Measurements from ENCODE around the gene UPF3A. TPM values are rescaled to one million over a fixed set of nuclear protein-coding genes. Genes with fewer than 3 reads are reported as not detected.
"Not testable (repeated sequence)": the region's sequence is repeated elsewhere in the genome, so short reads cannot be mapped to it uniquely, and the experiment has no call there.

The UPF3A gene
- total and polyA plus RNA-seq, 8 donors, result 32.3 to 193 (median 154) TPM

DNA sequence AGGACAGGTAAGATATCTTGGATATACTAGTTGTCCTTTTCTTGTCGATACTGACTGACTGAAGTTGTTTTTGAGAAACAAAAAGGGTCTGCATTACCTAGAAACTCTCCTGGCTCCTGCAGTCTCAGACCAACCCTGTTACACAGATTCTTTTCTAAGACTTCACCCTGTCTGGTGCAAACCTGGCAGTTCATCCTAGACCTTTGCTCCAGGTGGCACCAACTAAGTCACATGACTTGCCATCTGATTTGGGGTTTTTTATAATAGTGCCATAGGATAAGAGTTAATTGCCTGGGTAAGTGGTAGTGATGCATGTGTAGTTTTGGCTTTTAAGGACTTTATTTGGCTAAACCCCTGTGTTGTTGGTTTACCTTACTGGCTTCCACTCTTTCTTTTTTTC lies 47.2 kb downstream of the UPF3A start:
- H3K27me3 ChIP-seq, result no peaks in the 10 kb centered on the region
- TF ChIP-seq, protein P1, sequence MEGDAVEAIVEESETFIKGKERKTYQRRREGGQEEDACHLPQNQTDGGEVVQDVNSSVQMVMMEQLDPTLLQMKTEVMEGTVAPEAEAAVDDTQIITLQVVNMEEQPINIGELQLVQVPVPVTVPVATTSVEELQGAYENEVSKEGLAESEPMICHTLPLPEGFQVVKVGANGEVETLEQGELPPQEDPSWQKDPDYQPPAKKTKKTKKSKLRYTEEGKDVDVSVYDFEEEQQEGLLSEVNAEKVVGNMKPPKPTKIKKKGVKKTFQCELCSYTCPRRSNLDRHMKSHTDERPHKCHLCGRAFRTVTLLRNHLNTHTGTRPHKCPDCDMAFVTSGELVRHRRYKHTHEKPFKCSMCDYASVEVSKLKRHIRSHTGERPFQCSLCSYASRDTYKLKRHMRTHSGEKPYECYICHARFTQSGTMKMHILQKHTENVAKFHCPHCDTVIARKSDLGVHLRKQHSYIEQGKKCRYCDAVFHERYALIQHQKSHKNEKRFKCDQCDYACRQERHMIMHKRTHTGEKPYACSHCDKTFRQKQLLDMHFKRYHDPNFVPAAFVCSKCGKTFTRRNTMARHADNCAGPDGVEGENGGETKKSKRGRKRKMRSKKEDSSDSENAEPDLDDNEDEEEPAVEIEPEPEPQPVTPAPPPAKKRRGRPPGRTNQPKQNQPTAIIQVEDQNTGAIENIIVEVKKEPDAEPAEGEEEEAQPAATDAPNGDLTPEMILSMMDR (IDR thresholded peaks at IDR 0.05), result no peak
- peaks cover 0 to 42% of the 10 kb centered on the region in 2 donors for H3K36me3 ChIP-seq
- no peak for DNase-seq
- H3K27ac ChIP-seq, result no peak overlapping the region
- no peak overlapping the region for H3K4me3 ChIP-seq
- intact Hi-C loops (cut with DNase I), result no loop called here
- no peaks in the 10 kb centered on the region for H3K9me3 ChIP-seq
- peaks cover 9 to 13% of the 10 kb centered on the region in 2 donors for H3K4me1 ChIP-seq
- ATAC-seq, result no peak

DNA sequence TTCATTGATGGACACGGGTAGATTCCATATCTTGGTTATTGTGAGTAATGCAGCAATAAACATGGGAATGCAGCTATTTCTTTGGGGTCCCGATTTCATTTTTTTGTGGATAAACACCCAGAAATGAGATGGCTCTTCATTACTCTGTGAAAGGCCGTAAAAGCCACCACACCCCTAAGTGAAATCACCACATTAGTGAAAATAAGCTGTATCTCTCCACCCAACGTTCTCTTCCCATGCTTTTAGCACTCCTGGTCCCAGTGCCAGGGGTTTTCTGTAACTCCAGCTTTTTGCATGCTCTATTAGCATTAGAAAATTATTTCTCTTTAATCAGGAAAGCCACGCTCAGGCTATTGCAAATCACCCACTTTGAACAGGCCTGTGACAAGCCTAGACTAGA lies 48.7 kb downstream of the UPF3A start:
- Histone ChIP-seq H3K9me3 (no peaks in the 10 kb centered on the region), H3K27ac (no peak overlapping the region), H3K36me3 (peaks cover 0 to 27% of the 10 kb centered on the region in 2 donors), H3K4me3 (no peak overlapping the region), H3K27me3 (no peaks in the 10 kb centered on the region), H3K4me1 (peaks cover 9 to 11% of the 10 kb centered on the region in 2 donors)
- DNase-seq (no peak), ATAC-seq (no peak)
- intact Hi-C loops (cut with DNase I), result no loop called here
- TF ChIP-seq, protein P1 (IDR thresholded peaks at IDR 0.05), result no peak

DNA sequence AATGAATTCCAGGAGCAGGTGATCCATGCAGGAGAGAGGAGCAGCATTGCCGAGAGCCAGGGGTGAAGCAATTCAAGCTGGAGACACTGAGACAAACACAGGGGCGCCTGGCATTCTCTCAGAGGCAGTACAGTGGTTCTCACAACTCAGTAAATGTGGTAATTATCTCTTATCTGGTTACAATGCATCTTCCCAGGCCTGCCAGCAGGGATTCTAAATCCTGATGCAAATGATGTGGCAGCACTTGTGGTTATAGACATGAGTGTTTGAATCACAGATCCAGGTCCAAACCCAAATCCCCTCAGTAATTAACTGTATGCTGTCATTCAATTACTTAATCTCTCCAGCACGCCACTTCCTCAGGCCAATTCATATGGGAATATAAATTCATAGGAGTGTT lies 52.5 kb downstream of the UPF3A start:
- H3K4me1 ChIP-seq; H3K27me3 ChIP-seq; H3K27ac ChIP-seq; ATAC-seq; intact Hi-C loops (cut with DNase I); DNase-seq; H3K4me3 ChIP-seq; H3K9me3 ChIP-seq; H3K36me3 ChIP-seq: not testable (repeated sequence)

DNA sequence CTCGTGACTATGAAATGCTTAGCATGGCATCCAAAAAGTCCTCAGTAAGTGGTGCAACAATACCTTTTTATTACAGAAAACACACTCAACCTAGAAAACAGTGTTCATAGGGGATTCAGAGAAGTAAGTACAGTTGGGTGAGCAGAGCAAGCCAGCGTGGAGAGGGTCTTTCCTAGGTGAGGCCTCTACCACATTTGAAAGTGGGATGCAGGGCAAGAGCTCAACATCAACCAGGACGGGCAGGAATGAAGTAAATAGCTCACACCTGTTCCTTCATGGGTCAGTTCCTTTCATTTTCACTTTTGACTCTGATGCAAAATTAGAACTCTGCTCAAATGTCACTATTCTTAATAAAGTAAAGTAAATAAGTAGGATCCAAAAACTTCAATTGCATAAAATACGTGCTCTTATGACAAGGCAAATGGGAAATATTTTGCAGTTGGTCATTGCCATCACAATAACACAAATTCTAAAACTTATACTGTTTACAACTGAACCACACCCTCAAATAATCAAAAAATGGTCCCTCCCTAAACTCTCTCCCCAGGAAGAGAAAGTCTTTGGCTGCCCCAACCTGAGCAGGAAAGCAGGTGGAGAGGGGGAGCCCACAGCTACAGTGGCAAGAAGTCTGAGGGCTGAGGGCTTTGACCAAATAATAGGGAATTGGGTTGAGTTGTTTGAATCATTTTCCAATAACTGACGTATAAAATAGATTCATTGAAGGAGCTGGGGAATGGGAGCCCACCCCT lies 53.1 kb downstream of the UPF3A start:
- DNase-seq, result no peak
- TF ChIP-seq, protein P1 (IDR thresholded peaks at IDR 0.05), result no peak
- H3K4me3 ChIP-seq, result no peak overlapping the region
- no peak overlapping the region for H3K27ac ChIP-seq
- H3K4me1 ChIP-seq, result no peaks in the 10 kb centered on the region
- H3K9me3 ChIP-seq, result no peaks in the 10 kb centered on the region
- no peak for ATAC-seq
- peaks cover 0 to 2% of the 10 kb centered on the region in 2 donors for H3K36me3 ChIP-seq
- no peaks in the 10 kb centered on the region for H3K27me3 ChIP-seq
- intact Hi-C loops (cut with DNase I), result no loop called here

DNA sequence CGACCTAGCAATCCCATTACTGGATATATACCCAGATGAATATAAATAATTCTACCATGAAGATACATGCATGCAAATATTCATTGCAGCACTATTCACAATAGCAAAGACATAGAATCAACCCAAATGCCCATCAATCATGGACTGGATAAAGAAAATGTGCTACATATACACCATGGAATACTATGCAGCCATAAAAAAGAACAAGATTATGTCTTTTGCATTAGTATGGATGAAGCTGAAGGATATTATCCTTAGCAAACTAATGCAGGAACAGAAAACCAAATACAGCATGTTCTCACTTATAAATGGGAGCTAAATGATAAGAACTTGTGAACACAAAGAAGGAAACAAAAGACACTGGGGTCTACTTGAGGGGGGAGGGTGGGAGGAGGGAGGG lies 55.1 kb downstream of the UPF3A start:
- H3K36me3 ChIP-seq; DNase-seq; H3K4me1 ChIP-seq; H3K27me3 ChIP-seq; intact Hi-C loops (cut with DNase I); H3K27ac ChIP-seq; ATAC-seq; H3K9me3 ChIP-seq; H3K4me3 ChIP-seq: not testable (repeated sequence)

DNA sequence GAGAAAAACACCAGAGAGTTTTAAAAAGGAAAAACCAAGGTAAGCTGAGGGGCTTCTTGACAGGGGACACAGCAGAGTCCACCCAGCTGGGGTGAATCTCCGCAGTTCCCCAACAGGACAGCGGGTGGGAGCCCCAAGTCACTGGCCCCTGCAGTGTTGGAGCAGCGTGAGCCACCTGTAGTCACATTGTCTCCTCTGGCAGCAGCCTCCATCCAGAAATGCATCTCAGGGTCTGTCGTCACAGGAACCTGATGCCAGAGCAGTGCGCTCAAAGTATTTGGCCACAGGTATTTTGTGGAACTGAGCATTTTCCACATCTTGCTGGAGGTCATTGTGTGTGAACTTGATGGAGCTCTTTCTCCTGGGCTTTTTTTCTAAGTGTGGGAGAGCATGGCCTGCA lies 57.6 kb downstream of the UPF3A start:
- Histone ChIP-seq H3K4me3 (no peak overlapping the region), H3K27ac (no peak overlapping the region), H3K27me3 (no peaks in the 10 kb centered on the region), H3K36me3 (no peaks in the 10 kb centered on the region), H3K4me1 (no peaks in the 10 kb centered on the region), H3K9me3 (no peaks in the 10 kb centered on the region)
- ATAC-seq (no peak), DNase-seq (no peak)
- intact Hi-C loops (cut with DNase I), result no loop called here
- TF ChIP-seq, protein P1 (IDR thresholded peaks at IDR 0.05), result no peak
